ENCODE measurements around the gene LCA5L. TPM values are rescaled to one million over a fixed set of nuclear protein-coding genes. Genes with fewer than 3 reads are reported as not detected.

The LCA5L gene
- total and polyA plus RNA-seq, 2 experiments from 2014 or later, result 0.69 to 1.4 TPM

DNA sequence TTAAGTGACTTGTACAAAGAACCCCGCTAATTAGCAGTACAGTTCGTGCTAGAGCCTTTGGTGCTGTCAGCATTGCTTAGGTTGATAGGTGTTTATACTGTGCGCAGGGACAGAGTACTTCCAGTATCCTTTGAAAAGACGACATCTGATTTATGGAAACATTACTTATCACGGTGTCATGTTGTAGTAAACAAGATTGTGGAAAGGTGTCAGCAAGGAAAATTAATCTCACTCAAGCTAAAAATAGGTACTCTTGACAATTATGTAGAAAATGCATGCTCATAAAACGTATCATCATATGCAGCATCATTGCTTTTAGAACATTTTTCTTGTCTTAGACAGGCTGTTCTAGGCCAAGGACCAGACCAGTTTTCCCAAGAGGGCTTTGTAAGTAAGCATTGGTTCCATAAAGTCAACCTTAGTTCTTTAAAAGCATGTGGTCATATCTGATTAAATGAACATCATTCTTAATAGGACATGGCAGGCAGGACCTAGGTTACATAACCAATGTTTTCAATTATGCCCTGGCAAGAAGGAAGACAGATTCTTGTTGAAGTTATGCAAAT lies 39.2 kb upstream of the LCA5L start:
- Mint-ChIP-seq H3K4me1 (no peaks in the 10 kb centered on the region), H3K27me3 (ENCODE audit: insufficient read depth, low read depth, poor library complexity) (no peaks in the 10 kb centered on the region), H3K27ac (no peak overlapping the region), H3K4me3 (no peak overlapping the region), H3K36me3 (ENCODE audit: low read depth) (no peaks in the 10 kb centered on the region), H3K9me3 (no peaks in the 10 kb centered on the region)
- no peak for ATAC-seq
- H3K9me2 ChIP-seq (ENCODE audit: insufficient read depth), result no peaks in the 10 kb centered on the region
- TF ChIP-seq ZNF331 (CRISPR knock-in tag; IDR thresholded peaks at IDR 0.05; ENCODE audit: low read depth) (no peak), EZH2phosphoT487 (IDR thresholded peaks at IDR 0.05; ENCODE audit: unreplicated experiment) (no peak), EZH2 (IDR thresholded peaks at IDR 0.05; ENCODE audit: low read depth, unreplicated experiment) (no peak), ZNF462 (CRISPR knock-in tag; IDR thresholded peaks at IDR 0.05) (no peak), STAT1 (IDR thresholded peaks at IDR 0.05; ENCODE audit: unreplicated experiment) (no peak), CREB1 (CRISPR knock-in tag; IDR thresholded peaks at IDR 0.05; ENCODE audit: low read depth) (no peak), ETS1 (IDR thresholded peaks at IDR 0.05) (no peak), NANOG (IDR thresholded peaks at IDR 0.05; ENCODE audit: borderline replicate concordance) (no peak), ZNF114 (CRISPR knock-in tag; IDR thresholded peaks at IDR 0.05) (no peak), JUNB (IDR thresholded peaks at IDR 0.05; ENCODE audit: unreplicated experiment) (no peak), POLR2AphosphoS5 (IDR thresholded peaks at IDR 0.05; ENCODE audit: low read depth) (no peak)
- TF ChIP-seq, protein P1, sequence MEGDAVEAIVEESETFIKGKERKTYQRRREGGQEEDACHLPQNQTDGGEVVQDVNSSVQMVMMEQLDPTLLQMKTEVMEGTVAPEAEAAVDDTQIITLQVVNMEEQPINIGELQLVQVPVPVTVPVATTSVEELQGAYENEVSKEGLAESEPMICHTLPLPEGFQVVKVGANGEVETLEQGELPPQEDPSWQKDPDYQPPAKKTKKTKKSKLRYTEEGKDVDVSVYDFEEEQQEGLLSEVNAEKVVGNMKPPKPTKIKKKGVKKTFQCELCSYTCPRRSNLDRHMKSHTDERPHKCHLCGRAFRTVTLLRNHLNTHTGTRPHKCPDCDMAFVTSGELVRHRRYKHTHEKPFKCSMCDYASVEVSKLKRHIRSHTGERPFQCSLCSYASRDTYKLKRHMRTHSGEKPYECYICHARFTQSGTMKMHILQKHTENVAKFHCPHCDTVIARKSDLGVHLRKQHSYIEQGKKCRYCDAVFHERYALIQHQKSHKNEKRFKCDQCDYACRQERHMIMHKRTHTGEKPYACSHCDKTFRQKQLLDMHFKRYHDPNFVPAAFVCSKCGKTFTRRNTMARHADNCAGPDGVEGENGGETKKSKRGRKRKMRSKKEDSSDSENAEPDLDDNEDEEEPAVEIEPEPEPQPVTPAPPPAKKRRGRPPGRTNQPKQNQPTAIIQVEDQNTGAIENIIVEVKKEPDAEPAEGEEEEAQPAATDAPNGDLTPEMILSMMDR (conservative IDR thresholded peaks at IDR 0.05; ENCODE audit: low read depth in 2 of 2), result no peak
- TF ChIP-seq, protein P2, sequence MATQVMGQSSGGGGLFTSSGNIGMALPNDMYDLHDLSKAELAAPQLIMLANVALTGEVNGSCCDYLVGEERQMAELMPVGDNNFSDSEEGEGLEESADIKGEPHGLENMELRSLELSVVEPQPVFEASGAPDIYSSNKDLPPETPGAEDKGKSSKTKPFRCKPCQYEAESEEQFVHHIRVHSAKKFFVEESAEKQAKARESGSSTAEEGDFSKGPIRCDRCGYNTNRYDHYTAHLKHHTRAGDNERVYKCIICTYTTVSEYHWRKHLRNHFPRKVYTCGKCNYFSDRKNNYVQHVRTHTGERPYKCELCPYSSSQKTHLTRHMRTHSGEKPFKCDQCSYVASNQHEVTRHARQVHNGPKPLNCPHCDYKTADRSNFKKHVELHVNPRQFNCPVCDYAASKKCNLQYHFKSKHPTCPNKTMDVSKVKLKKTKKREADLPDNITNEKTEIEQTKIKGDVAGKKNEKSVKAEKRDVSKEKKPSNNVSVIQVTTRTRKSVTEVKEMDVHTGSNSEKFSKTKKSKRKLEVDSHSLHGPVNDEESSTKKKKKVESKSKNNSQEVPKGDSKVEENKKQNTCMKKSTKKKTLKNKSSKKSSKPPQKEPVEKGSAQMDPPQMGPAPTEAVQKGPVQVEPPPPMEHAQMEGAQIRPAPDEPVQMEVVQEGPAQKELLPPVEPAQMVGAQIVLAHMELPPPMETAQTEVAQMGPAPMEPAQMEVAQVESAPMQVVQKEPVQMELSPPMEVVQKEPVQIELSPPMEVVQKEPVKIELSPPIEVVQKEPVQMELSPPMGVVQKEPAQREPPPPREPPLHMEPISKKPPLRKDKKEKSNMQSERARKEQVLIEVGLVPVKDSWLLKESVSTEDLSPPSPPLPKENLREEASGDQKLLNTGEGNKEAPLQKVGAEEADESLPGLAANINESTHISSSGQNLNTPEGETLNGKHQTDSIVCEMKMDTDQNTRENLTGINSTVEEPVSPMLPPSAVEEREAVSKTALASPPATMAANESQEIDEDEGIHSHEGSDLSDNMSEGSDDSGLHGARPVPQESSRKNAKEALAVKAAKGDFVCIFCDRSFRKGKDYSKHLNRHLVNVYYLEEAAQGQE (IDR thresholded peaks at IDR 0.05; ENCODE audit: unreplicated experiment), result no peak
- no peak for DNase-seq (ENCODE audit: low spot score)
- no peaks in the 10 kb centered on the region for H3K36me3 ChIP-seq (ENCODE audit: insufficient read depth)
- no peaks in the 10 kb centered on the region for H4K20me1 ChIP-seq (replicated peaks; ENCODE audit: insufficient read depth)
- no peak overlapping the region for H3K4me2 ChIP-seq
- H3K4me1 ChIP-seq (ENCODE audit: insufficient read depth), result no peaks in the 10 kb centered on the region
- H3K27ac ChIP-seq (ENCODE audit: low read depth), result no peak overlapping the region
- H2AFZ ChIP-seq, result no peak overlapping the region
- H3F3A ChIP-seq (replicated peaks; ENCODE audit: low read depth), result no peaks in the 10 kb centered on the region
- H3K4me3 ChIP-seq, result no peak overlapping the region
- no peaks in the 10 kb centered on the region for H3K27me3 ChIP-seq (ENCODE audit: insufficient read depth)
- no peaks in the 10 kb centered on the region for H3K79me2 ChIP-seq (replicated peaks; ENCODE audit: insufficient read depth)
